Chondrocyte (in vitro differentiated cells): ENCODE measurements around the gene RHBDF2. TPM values are rescaled to one million over a fixed set of nuclear protein-coding genes. Genes with fewer than 3 reads are reported as not detected.

Source experiments
- DNase-seq: peaks from one replicate; pipeline ENCODE4 v3.0.0; 2021; ENCODE audit warnings: mixed read lengths, low spot score
- H3K27ac Mint-ChIP-seq: one replicate; pipeline ENCODE4 v1.8.0; 2021; ENCODE audit warnings: mild to moderate bottlenecking, moderate library complexity, mixed read lengths; ENCODE audit not compliant: unreplicated experiment
- H3K27me3 Mint-ChIP-seq: 2 replicates; pipeline ENCODE4 v1.8.0; 2021; ENCODE audit warnings: low read depth, mixed read lengths
- H3K36me3 Mint-ChIP-seq: 2 replicates; pipeline ENCODE4 v1.8.0; 2021; ENCODE audit warnings: low read depth, mixed read lengths
- H3K4me1 Mint-ChIP-seq: 2 replicates; pipeline ENCODE4 v1.8.0; 2021; ENCODE audit warnings: low read depth, mild to moderate bottlenecking, mixed read lengths
- H3K4me3 Mint-ChIP-seq: one replicate; pipeline ENCODE4 v1.8.0; 2021; ENCODE audit warnings: mild to moderate bottlenecking, moderate library complexity, mixed read lengths; ENCODE audit not compliant: unreplicated experiment
- H3K9me3 Mint-ChIP-seq: 2 replicates; pipeline ENCODE4 v1.8.0; 2021; ENCODE audit warnings: low read depth, mixed read lengths
- total RNA-seq: library from RNA; stranded (reverse); gene quantifications from 3 replicates; pipeline ENCODE4 v1.2.1, GENCODE V29; 2021
- TF ChIP-seq, protein P1 (sequence below): fragments of 200-600 bp; sonication (generic); IDR thresholded peaks from 2 replicates; pipeline ENCODE4 v1.5.0; 2021; ENCODE audit warnings: antibody characterized with exemption, mild to moderate bottlenecking, moderate library complexity

Gene RHBDF2
- total RNA-seq, 1 donor from 2014 or later: 5.4 TPM

DNA sequence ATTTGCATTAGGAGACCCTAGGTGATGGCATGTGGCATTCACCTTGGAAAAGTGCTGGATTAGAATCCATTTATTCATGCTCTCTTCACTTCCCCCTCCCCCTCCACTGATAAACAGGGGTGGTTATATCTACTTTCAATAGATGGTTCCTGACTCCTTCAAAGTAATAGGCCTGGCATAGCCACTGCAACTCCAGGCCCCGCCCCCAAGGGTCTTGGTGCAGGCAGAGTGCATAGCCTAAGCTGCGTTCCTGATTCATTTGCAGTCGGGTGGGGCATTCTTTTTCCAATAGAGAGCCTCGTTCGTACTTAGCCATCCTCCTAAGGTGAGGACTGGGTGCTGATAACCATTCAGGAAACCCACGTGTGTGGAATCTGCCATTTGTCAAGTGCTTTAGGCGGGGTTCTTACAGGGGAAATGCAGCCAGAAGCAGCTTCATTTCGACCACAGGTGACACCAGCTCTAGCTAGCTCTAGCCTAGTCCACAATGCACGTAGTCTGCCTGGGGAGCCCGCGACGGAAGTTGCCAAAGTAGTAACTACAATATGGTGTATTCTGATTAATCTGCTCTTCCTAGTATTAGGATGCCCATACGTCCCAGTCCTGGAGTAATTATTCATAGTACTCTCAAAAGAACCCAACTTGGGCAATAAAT is 59.4 kb downstream of the RHBDF2 start:
- H3K9me3 Mint-ChIP-seq: no peaks in the 10 kb centered on the region
- no peak overlapping the region for H3K27ac Mint-ChIP-seq
- H3K4me3 Mint-ChIP-seq: no peak overlapping the region
- TF ChIP-seq, protein P1, sequence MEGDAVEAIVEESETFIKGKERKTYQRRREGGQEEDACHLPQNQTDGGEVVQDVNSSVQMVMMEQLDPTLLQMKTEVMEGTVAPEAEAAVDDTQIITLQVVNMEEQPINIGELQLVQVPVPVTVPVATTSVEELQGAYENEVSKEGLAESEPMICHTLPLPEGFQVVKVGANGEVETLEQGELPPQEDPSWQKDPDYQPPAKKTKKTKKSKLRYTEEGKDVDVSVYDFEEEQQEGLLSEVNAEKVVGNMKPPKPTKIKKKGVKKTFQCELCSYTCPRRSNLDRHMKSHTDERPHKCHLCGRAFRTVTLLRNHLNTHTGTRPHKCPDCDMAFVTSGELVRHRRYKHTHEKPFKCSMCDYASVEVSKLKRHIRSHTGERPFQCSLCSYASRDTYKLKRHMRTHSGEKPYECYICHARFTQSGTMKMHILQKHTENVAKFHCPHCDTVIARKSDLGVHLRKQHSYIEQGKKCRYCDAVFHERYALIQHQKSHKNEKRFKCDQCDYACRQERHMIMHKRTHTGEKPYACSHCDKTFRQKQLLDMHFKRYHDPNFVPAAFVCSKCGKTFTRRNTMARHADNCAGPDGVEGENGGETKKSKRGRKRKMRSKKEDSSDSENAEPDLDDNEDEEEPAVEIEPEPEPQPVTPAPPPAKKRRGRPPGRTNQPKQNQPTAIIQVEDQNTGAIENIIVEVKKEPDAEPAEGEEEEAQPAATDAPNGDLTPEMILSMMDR: no peak
- no peaks in the 10 kb centered on the region for H3K36me3 Mint-ChIP-seq
- peaks cover 42% of the 10 kb centered on the region for H3K4me1 Mint-ChIP-seq
- no peak for DNase-seq
- H3K27me3 Mint-ChIP-seq: no peaks in the 10 kb centered on the region

DNA sequence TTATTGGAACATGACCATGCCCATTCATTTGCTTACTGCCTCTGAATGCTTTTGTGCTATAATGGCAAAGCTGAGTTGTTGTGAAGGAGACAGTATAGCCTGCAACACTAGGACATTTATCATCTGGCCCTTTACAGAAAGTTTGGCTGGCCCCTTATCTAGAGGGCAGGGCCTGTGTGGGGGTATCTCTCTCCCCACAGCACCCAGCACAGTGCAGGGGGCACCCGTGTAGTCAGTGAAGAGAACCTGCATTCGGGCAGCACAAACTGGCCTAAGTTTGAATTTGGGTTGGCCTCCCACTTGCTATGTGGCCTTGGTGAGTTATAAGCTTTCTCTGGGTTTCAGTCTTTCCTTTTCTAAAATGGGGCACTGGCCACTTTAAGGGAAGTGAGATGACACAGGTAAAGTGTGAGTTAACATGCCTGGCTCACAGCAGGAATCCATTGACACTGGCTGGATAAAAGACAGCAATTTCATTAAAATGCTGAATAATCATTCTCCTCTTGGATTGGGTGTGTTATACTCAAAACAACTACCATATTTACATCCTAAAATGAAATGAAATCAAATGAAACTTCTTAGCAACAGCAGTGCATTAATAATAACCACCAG is 60.4 kb downstream of the RHBDF2 start:
- H3K27ac Mint-ChIP-seq: no peak overlapping the region
- TF ChIP-seq, protein P1: no peak
- no peaks in the 10 kb centered on the region for H3K9me3 Mint-ChIP-seq
- DNase-seq: no peak
- peaks cover 33% of the 10 kb centered on the region for H3K4me1 Mint-ChIP-seq
- no peaks in the 10 kb centered on the region for H3K27me3 Mint-ChIP-seq
- H3K36me3 Mint-ChIP-seq: no peaks in the 10 kb centered on the region
- H3K4me3 Mint-ChIP-seq: no peak overlapping the region

DNA sequence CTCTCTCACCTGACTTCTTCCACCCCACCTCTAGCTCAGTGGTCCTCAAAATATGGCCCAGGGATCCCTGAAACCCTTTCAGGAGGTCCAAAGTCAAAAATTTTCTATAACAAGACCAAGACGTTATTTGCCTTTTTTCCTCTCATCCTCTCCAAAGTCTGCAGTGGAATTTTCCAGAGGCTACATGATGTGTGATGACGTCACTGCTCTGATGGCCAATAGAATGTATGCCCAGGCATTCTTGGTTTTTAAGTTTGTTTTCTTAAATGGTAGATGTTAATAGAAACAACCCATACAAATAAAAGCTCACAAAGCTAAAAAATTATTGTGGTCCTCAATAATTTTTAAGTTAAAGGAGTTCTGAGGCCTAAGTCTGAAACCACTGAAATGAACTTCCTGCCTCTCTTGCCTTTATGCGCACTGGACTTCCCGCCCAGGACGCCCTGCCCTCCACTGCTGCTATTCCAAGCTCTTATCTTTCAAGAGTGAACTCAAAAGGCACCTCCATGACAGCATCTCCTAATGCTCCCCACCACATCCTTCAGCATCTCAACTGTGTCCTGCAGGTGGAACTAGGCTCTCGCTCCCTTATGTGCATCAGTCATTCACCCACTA is 61.8 kb downstream of the RHBDF2 start:
- peaks cover 18% of the 10 kb centered on the region for H3K4me1 Mint-ChIP-seq
- H3K27me3 Mint-ChIP-seq: no peaks in the 10 kb centered on the region
- TF ChIP-seq, protein P1: no peak
- H3K27ac Mint-ChIP-seq: no peak overlapping the region
- no peak for DNase-seq
- no peaks in the 10 kb centered on the region for H3K36me3 Mint-ChIP-seq
- H3K9me3 Mint-ChIP-seq: no peaks in the 10 kb centered on the region
- no peak overlapping the region for H3K4me3 Mint-ChIP-seq

DNA sequence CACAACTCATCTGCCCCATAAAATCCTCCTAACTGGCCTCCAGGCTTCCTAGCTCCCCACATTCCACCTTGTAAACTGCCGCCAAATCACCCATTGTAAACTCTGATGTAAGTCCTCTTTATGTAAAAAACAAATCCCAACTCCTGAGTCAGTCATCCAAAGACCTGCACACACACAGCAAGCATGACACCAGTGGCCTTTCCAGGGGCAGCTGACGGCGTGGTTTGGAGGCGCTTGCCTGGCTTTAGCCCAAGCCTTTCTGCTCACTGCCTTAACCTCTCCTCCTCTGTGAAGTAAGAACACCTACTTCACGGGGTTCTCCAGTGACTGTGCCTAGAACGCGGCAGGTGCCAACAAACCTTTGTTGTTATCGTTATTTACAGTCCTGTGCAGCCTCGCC is 62.3 kb downstream of the RHBDF2 start:
- Mint-ChIP-seq H3K9me3 (no peaks in the 10 kb centered on the region), H3K27me3 (no peaks in the 10 kb centered on the region), H3K27ac (no peak overlapping the region), H3K4me3 (no peak overlapping the region), H3K4me1 (peaks cover 13% of the 10 kb centered on the region), H3K36me3 (no peaks in the 10 kb centered on the region)
- no peak for DNase-seq
- TF ChIP-seq, protein P1: no peak

DNA sequence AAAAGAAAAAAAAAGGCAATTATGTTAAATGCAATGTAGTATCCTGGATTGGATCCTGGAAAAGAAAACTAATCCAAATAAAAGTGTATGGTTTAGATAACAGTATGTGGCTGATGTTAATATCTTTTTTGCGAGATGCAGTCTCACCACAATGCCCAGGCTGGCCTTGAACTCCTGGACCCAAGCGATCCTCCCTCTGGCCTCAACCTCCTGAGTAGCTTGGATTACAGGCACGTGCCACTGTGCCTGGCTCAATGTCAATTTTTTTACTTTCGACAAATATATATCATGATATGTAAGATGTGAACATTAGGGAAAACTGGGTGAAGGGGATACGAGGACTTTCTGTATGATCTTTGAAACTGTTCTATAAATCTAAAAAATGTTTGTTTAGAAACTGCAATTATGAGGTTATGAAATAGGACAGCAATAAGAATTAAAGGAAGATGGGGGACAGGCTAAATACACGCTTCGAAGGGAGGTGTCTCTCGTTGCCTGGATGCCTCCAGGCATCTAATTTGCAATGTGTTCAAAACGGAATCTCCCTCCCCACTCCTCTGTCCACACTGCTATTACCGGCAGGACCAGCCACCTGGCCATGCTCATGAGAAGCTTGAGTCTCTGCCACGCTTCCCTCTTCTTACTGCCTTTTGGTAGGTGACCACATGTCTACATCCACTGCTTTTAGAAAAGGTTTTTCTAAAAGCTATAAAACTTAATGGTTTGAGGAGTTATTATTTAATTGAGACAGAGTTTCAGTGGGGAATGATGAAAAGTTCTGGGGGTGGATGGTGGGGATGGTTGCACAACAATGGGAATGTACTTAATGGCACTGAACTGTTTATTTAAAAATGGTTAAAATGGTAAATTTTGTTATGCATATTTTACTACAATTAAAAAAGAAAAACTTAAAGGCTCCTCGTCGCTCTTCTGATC is 63.5 kb downstream of the RHBDF2 start:
- no peak overlapping the region for H3K27ac Mint-ChIP-seq
- no peaks in the 10 kb centered on the region for H3K27me3 Mint-ChIP-seq
- TF ChIP-seq, protein P1: no peak
- no peaks in the 10 kb centered on the region for H3K9me3 Mint-ChIP-seq
- no peaks in the 10 kb centered on the region for H3K36me3 Mint-ChIP-seq
- no peak overlapping the region for H3K4me3 Mint-ChIP-seq
- no peak for DNase-seq
- H3K4me1 Mint-ChIP-seq: peaks cover 7% of the 10 kb centered on the region
